AG04450 (cell line): ENCODE data around the gene SASS6. TPM values are rescaled to one million over a fixed set of nuclear protein-coding genes. Genes with fewer than 3 reads are reported as not detected.

Experiments
- CTCF ChIA-PET: fragments of 300-600, 350-600 bp; formaldehyde crosslinking; extraction: SDS; loops from one replicate; lab custom pipeline; 2022; ENCODE audit warnings: antibody characterized with exemption, inconsistent platforms; lab: Charles Lee
- POLR2A ChIA-PET: fragments of 350-600 bp; formaldehyde crosslinking; extraction: SDS; loops from one replicate; lab custom pipeline; 2021; ENCODE audit warnings: antibody characterized with exemption, inconsistent platforms; lab: Yijun Ruan, JAX
- DNase-seq: peaks from one replicate; pipeline ENCODE4 v3.0.0-alpha.2; 2011; ENCODE audit warnings: low read depth, low spot score
- H3K27ac ChIP-seq: one replicate; pipeline ENCODE4 v1.5.1; 2012; ENCODE audit warnings: low read depth, low read length, control low read depth
- H3K27me3 ChIP-seq: one replicate; pipeline ENCODE4 v1.6.0; 2012; ENCODE audit warnings: low read length; ENCODE audit not compliant: control insufficient read depth, insufficient read depth
- H3K4me3 ChIP-seq: 2 replicates; pipeline ENCODE4 v1.5.1; 2011; ENCODE audit warnings: mild to moderate bottlenecking, low read depth, low read length, control low read depth
- H3K9me3 ChIP-seq: 2 replicates; pipeline ENCODE4 v1.5.1; 2012; ENCODE audit warnings: low read length; ENCODE audit not compliant: control insufficient read depth, insufficient read depth
- CTCF ChIP-seq: IDR thresholded peaks from 2 replicates; pipeline ENCODE4 v1.5.1; 2011; ENCODE audit warnings: low read depth, low read length, control low read depth, inconsistent platforms
- polyA minus RNA-seq: library from RNA; depleted of rRNA, polyadenylated mRNA; stranded (reverse); fragments of >200 nt; gene quantifications from 2 replicates; pipeline ENCODE4 v1.2.3, GENCODE V29; 2011; rRNA and poly(A)+ RNA removed
- polyA plus RNA-seq: library from polyadenylated mRNA; depleted of rRNA; stranded (reverse); fragments of >200 nt; gene quantifications from 2 replicates; pipeline ENCODE4 v1.2.3, GENCODE V29; 2011; rRNA removed

Gene SASS6
- polyA plus RNA-seq = 0.58 and 1.0 TPM in 2 replicates
- polyA minus RNA-seq = 0.23 and 0.56 TPM in 2 replicates

- CTCF ChIA-PET = no interaction called here
- Histone ChIP-seq H3K27ac (peak within 1 kb of the TSS; percentile 49), H3K9me3 (no peaks in the 10 kb centered on the region; the same call in 1 of the 2 replicates), H3K4me3 (peak within 1 kb of the TSS; percentile 98), H3K27me3 (no peaks in the 10 kb centered on the region)
- POLR2A ChIA-PET = interaction anchor here (0.6 to 1.3 kb wide), 4 partner anchors 84 to 334 kb away, joined by 3 to 8 read pairs (median 6); partner anchors contain the start of gene RTCA
- DNase-seq = peak; percentile 95
- TF ChIP-seq CTCF = no peak
These were observed at the start of gene SASS6, which contains the start of gene TRMT13 for GRCh38 chr1:100132566-100133477. TSS of gene SASS6 (minus strand) at chr1:100132930. CDS start at chr1:100132814, 116 bp downstream. TSS of gene TRMT13 (plus strand) at chr1:100133163. CDS start at chr1:100133169, 6 bp downstream.

GRCh38 chr1:100178091-100178490, 45.4 kb upstream of the SASS6 start, which contains the start of gene LRRC39:
TSS of gene LRRC39 (minus strand) at chr1:100178256. CDS start at chr1:100168516, 9,740 bp downstream.
- no peak within 1 kb of the TSS for H3K4me3 ChIP-seq
- H3K27ac ChIP-seq = no peak within 1 kb of the TSS
- ChIA-PET CTCF (no interaction called here), POLR2A (no interaction called here)
- H3K9me3 ChIP-seq = no peaks in the 10 kb centered on the region
- no peaks in the 10 kb centered on the region for H3K27me3 ChIP-seq
- DNase-seq = no peak
- no peak for TF ChIP-seq CTCF

GRCh38 chr1:100177295-100178041, 44.7 kb upstream of the SASS6 start:
- DNase-seq = no peak
- H3K27ac ChIP-seq = no peak overlapping the region
- H3K4me3 ChIP-seq = no peak overlapping the region
- H3K9me3 ChIP-seq = no peaks in the 10 kb centered on the region
- POLR2A ChIA-PET = no interaction called here
- TF ChIP-seq CTCF = no peak
- no peaks in the 10 kb centered on the region for H3K27me3 ChIP-seq
- CTCF ChIA-PET = no interaction called here

GRCh38 chr1:100168051-100168450, 35.3 kb upstream of the SASS6 start:
- ChIA-PET CTCF (interaction anchor here (0.6 kb wide), 1 partner anchor 292 kb away, joined by 3 read pairs; no protein-coding TSS in a partner anchor), POLR2A (no interaction called here)
- no peaks in the 10 kb centered on the region for H3K27me3 ChIP-seq
- no peaks in the 10 kb centered on the region for H3K9me3 ChIP-seq
- DNase-seq = no peak
- no peak for TF ChIP-seq CTCF
- no peak overlapping the region for H3K4me3 ChIP-seq
- no peak overlapping the region for H3K27ac ChIP-seq
